DOHH2 (cell line): ENCODE data around the gene HLCS.

Experiments
- H3F3A ChIP-seq: fragments of 200-600 bp; sonication (generic), shearing (Covaris generic); 2 replicates; pipeline ENCODE4 v1.6.0; 2016; ENCODE audit warnings: antibody characterized with exemption, mild to moderate bottlenecking; ENCODE audit not compliant: control insufficient read depth, insufficient read depth
- H3K27ac ChIP-seq: fragments of 200-600 bp; sonication (generic); 2 replicates; pipeline ENCODE4 v1.5.1; 2014; ENCODE audit warnings: low read depth, mild to moderate bottlenecking, low read length, moderate library complexity
- H3K27me3 ChIP-seq: fragments of 200-600 bp; sonication (generic); 2 replicates; pipeline ENCODE4 v1.6.1; 2014; ENCODE audit warnings: mild to moderate bottlenecking, low read length, mixed read lengths; ENCODE audit not compliant: control insufficient read depth
- H3K36me3 ChIP-seq: fragments of 200-600 bp; sonication (generic); 2 replicates; pipeline ENCODE4 v1.6.1; 2014; ENCODE audit warnings: mild to moderate bottlenecking, low read length, moderate library complexity, mixed read lengths; ENCODE audit not compliant: control insufficient read depth
- H3K4me1 ChIP-seq: fragments of 200-600 bp; sonication (generic); 2 replicates; pipeline ENCODE4 v1.6.1; 2014; ENCODE audit warnings: mild to moderate bottlenecking, low read length, mixed read lengths; ENCODE audit not compliant: control insufficient read depth
- H3K4me2 ChIP-seq: fragments of 200-600 bp; sonication (generic); 2 replicates; pipeline ENCODE4 v1.6.0; 2014; ENCODE audit warnings: mild to moderate bottlenecking, low read length, moderate library complexity
- H3K4me3 ChIP-seq: fragments of 200-600 bp; sonication (generic); 2 replicates; pipeline ENCODE4 v1.5.1; 2014; ENCODE audit warnings: mild to moderate bottlenecking, low read length, mixed read lengths
- H3K79me2 ChIP-seq: fragments of 200-600 bp; sonication (generic); 2 replicates; pipeline ENCODE4 v1.6.1; 2014; ENCODE audit warnings: mild to moderate bottlenecking, low read length, mixed read lengths; ENCODE audit not compliant: control insufficient read depth
- H3K9me2 ChIP-seq: fragments of 200-600 bp; sonication (generic); replicated peaks from 2 replicates; pipeline ENCODE4 v1.6.1; 2014; ENCODE audit warnings: mild to moderate bottlenecking, low read length, mixed read lengths; ENCODE audit not compliant: control insufficient read depth
- H3K9me3 ChIP-seq: fragments of 200-600 bp; sonication (generic); 2 replicates; pipeline ENCODE4 v1.6.1; 2014; ENCODE audit warnings: antibody characterized with exemption, low read length, mixed read lengths; ENCODE audit not compliant: control insufficient read depth, insufficient read depth
- H4K20me1 ChIP-seq: fragments of 200-600 bp; sonication (generic); 2 replicates; pipeline ENCODE4 v1.6.0; 2014; ENCODE audit warnings: low read depth, mild to moderate bottlenecking, antibody characterized with exemption, low read length, moderate library complexity; ENCODE audit not compliant: control insufficient read depth, insufficient read depth
- EZH2phosphoT487 ChIP-seq: fragments of 200-600 bp; sonication (generic); IDR thresholded peaks from 2 replicates; pipeline ENCODE4 v1.6.1; 2017; ENCODE audit warnings: borderline replicate concordance, mild to moderate bottlenecking, antibody characterized with exemption, low read length, moderate library complexity, mixed read lengths
- TF ChIP-seq, protein P1 (sequence below): fragments of 200-600 bp; sonication (generic); IDR thresholded peaks from one replicate; pipeline ENCODE4 v1.5.1; 2014; ENCODE audit warnings: antibody characterized with exemption, mild to moderate bottlenecking, low read depth, low read length; ENCODE audit not compliant: poor library complexity, severe bottlenecking

Gene HLCS

DNA sequence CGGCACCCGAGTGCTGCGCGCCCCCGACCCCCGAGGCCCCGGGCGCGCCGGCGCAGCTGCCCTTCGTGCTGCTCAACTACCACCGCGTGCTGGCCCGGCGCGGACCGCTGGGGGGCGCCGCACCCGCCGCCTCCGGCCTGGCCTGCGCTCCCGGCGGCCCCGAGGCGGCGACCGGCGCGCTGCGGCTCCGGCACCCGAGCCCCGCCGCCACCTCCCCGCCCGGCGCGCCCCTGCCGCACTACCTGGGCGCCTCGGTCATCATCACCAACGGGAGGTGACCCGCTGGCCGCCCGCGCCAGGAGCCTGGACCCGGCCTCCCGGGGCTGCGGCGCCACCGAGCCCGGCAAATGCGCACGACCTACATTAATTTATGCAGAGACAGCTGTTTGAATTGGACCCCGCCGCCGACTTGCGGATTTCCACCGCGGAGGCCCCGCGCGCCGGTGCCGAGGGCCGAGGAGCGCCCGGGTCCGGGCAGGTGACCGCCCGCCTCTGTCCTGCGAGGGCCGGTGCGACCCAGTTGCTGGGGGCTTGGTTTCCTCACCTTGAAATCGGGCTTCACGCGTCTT lies 218.6 kb downstream of the HLCS start:
- Histone ChIP-seq H3K9me2 (no peaks in the 10 kb centered on the region), H3K36me3 (no peaks in the 10 kb centered on the region), H3K9me3 (no peaks in the 10 kb centered on the region), H3K4me1 (no peaks in the 10 kb centered on the region), H3K27ac (no peak overlapping the region), H3K27me3 (no peaks in the 10 kb centered on the region), H3K4me3 (no peak overlapping the region), H3K79me2 (no peaks in the 10 kb centered on the region), H4K20me1 (no peaks in the 10 kb centered on the region), H3F3A (no peaks in the 10 kb centered on the region), H3K4me2 (no peak overlapping the region)
- TF ChIP-seq, protein P1, sequence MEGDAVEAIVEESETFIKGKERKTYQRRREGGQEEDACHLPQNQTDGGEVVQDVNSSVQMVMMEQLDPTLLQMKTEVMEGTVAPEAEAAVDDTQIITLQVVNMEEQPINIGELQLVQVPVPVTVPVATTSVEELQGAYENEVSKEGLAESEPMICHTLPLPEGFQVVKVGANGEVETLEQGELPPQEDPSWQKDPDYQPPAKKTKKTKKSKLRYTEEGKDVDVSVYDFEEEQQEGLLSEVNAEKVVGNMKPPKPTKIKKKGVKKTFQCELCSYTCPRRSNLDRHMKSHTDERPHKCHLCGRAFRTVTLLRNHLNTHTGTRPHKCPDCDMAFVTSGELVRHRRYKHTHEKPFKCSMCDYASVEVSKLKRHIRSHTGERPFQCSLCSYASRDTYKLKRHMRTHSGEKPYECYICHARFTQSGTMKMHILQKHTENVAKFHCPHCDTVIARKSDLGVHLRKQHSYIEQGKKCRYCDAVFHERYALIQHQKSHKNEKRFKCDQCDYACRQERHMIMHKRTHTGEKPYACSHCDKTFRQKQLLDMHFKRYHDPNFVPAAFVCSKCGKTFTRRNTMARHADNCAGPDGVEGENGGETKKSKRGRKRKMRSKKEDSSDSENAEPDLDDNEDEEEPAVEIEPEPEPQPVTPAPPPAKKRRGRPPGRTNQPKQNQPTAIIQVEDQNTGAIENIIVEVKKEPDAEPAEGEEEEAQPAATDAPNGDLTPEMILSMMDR: no peak
- TF ChIP-seq EZH2phosphoT487: no peak

DNA sequence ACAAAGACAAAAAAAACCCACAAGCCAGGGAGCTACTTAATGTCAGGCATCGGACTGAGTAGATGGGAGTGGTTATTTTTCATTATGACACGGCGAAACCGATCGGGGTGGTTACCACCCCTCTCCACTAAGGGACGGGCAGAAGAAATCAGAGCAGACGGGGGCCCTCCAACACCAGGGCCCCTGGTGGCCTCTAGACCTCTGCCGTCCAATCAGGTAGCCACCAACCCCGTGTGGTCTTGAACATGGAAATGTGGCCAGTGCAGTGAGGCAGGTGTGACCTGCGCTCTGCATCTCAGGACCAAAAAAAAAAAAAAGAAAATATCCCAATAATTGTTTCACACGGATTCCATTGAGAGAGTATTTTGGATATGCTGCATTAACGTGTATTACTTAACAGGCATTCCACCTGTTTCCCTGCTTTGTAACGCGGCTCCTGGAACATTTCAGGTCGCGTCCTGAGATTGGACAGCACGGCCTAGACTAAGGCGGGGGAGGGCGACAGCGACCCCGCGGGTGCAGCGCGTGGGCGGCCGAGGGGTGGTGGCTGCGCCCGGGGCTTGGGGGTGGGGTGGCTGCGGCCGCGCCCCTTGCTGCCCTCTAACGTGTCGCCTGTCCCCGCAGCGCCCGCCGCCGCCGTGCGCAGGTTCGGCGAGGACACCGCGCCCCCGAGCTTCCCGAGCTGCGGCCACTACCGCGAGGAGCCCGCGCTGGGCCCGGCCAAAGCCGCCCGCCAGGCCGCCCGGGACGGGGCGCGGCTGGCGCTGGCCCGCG lies 219.2 kb downstream of the HLCS start:
- no peaks in the 10 kb centered on the region for H3K9me3 ChIP-seq

DNA sequence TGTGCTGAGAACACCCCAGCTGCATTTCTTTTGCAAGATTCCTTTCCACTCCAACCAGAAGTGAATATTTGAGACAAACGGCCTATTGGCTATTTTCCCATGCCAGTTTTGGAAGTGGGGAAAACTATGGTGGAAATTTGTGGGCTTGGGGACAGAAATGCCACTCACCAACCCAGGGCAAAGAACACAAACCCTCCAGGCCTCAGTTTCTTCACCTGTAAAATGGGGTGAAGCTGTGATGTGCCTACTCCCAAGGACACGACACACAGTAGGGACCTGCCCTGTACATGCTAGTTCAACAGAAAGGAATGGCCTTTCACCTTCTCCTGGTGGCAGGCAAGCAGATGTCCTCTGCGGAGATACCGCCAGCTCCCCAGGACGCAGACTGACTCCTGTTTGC lies 221.0 kb downstream of the HLCS start:
- H3K79me2 ChIP-seq: no peaks in the 10 kb centered on the region
- no peaks in the 10 kb centered on the region for H3K36me3 ChIP-seq
- H3F3A ChIP-seq: no peaks in the 10 kb centered on the region
- H4K20me1 ChIP-seq: no peaks in the 10 kb centered on the region
- no peaks in the 10 kb centered on the region for H3K9me3 ChIP-seq
- H3K4me3 ChIP-seq: no peak overlapping the region
- no peaks in the 10 kb centered on the region for H3K9me2 ChIP-seq
- H3K4me1 ChIP-seq: no peaks in the 10 kb centered on the region
- H3K27ac ChIP-seq: no peak overlapping the region
- TF ChIP-seq, protein P1: no peak
- no peak for TF ChIP-seq EZH2phosphoT487
- no peaks in the 10 kb centered on the region for H3K27me3 ChIP-seq
- H3K4me2 ChIP-seq: no peak overlapping the region

More for the DNA sequence above, 219.2 kb downstream of the HLCS start:
- TF ChIP-seq, protein P1: no peak
- TF ChIP-seq EZH2phosphoT487: no peak
- H3K36me3 ChIP-seq: no peaks in the 10 kb centered on the region
- H3K27ac ChIP-seq: no peak overlapping the region
- no peak overlapping the region for H3K4me3 ChIP-seq
- no peaks in the 10 kb centered on the region for H3K27me3 ChIP-seq
- no peaks in the 10 kb centered on the region for H3F3A ChIP-seq
- H4K20me1 ChIP-seq: no peaks in the 10 kb centered on the region
- no peaks in the 10 kb centered on the region for H3K79me2 ChIP-seq
- H3K4me1 ChIP-seq: no peaks in the 10 kb centered on the region
- no peak overlapping the region for H3K4me2 ChIP-seq
- H3K9me2 ChIP-seq: no peaks in the 10 kb centered on the region
